NCI-H82 treated with DMSO at 0.1 percent for 48 hours (cell line): ENCODE results near the gene PAPPA2.
"Not testable (repeated sequence)": the region's sequence is repeated elsewhere in the genome, so short reads cannot be mapped to it uniquely, and the experiment has no call there.

Source experiments
- DNase-seq: peaks from one replicate; lab custom pipeline; 2025; ENCODE audit not compliant: unreplicated experiment; lab: John Stamatoyannopoulos, UW

Gene PAPPA2

GRCh38 chr1:176551146-176551545 lies 88.2 kb downstream of the PAPPA2 start:
- DNase-seq = no peak

- peak; percentile 22 for DNase-seq
These were observed 89.4 kb downstream of the PAPPA2 start for GRCh38 chr1:176552217-176552991.

GRCh38 chr1:176552999-176553398 lies 90.0 kb downstream of the PAPPA2 start:
- DNase-seq = peak; percentile 64

GRCh38 chr1:176556288-176556687 lies 93.3 kb downstream of the PAPPA2 start:
- no peak for DNase-seq

- no peak for DNase-seq
These were observed 94.7 kb downstream of the PAPPA2 start for GRCh38 chr1:176557543-176558258.

- DNase-seq = peak; percentile 51
These were observed 95.6 kb downstream of the PAPPA2 start for GRCh38 chr1:176558561-176558960.

- DNase-seq = no peak
These were observed 96.5 kb downstream of the PAPPA2 start for GRCh38 chr1:176559474-176559873.

- peak; percentile 68 for DNase-seq
These were observed 96.9 kb downstream of the PAPPA2 start for GRCh38 chr1:176559878-176560277.

- no peak for DNase-seq
These were observed 97.7 kb downstream of the PAPPA2 start for GRCh38 chr1:176560681-176561080.

GRCh38 chr1:176561761-176562160 lies 98.8 kb downstream of the PAPPA2 start:
- not testable (repeated sequence) for DNase-seq

- DNase-seq = no peak
These were observed 103.3 kb downstream of the PAPPA2 start for GRCh38 chr1:176566004-176566975.

- DNase-seq = no peak
These were observed 104.3 kb downstream of the PAPPA2 start for GRCh38 chr1:176567190-176567794.

- no peak for DNase-seq
These were observed 105.2 kb downstream of the PAPPA2 start for GRCh38 chr1:176568185-176568584.

GRCh38 chr1:176574756-176575155 lies 111.8 kb downstream of the PAPPA2 start:
- DNase-seq = no peak

- no peak for DNase-seq
These were observed 113.0 kb downstream of the PAPPA2 start for GRCh38 chr1:176575991-176576390.

GRCh38 chr1:176576670-176577069 lies 113.7 kb downstream of the PAPPA2 start:
- DNase-seq = no peak

GRCh38 chr1:176577646-176578197 lies 114.7 kb downstream of the PAPPA2 start:
- DNase-seq = no peak

GRCh38 chr1:176579087-176579486 lies 116.1 kb downstream of the PAPPA2 start:
- DNase-seq = no peak

- DNase-seq = no peak
These were observed 132.2 kb downstream of the PAPPA2 start for GRCh38 chr1:176595217-176595616.

- no peak for DNase-seq
These were observed 138.4 kb downstream of the PAPPA2 start for GRCh38 chr1:176601348-176601747.
